Measurements from ENCODE around the gene NAXE.

Gene NAXE

DNA sequence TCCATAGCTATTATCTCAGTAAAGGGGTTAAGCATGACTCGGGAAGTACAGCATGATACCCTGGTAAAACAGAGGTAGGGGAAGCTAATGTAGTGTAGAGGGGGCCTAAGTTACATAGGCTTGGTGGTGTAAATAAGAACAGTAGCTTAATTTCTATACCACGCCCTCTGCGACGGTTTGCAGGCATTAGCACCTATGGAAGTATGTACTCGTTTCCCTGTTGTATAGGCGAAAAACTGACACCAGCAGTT is 470 bp upstream of the NAXE start:
- H3K4me3 ChIP-seq (ENCODE audit: control insufficient read depth, low read depth, low read length): peak overlapping the region; percentile 76
- DNase-seq (ENCODE audit: low read depth): no peak
- TF ChIP-seq, protein P1, sequence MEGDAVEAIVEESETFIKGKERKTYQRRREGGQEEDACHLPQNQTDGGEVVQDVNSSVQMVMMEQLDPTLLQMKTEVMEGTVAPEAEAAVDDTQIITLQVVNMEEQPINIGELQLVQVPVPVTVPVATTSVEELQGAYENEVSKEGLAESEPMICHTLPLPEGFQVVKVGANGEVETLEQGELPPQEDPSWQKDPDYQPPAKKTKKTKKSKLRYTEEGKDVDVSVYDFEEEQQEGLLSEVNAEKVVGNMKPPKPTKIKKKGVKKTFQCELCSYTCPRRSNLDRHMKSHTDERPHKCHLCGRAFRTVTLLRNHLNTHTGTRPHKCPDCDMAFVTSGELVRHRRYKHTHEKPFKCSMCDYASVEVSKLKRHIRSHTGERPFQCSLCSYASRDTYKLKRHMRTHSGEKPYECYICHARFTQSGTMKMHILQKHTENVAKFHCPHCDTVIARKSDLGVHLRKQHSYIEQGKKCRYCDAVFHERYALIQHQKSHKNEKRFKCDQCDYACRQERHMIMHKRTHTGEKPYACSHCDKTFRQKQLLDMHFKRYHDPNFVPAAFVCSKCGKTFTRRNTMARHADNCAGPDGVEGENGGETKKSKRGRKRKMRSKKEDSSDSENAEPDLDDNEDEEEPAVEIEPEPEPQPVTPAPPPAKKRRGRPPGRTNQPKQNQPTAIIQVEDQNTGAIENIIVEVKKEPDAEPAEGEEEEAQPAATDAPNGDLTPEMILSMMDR (conservative IDR thresholded peaks at IDR 0.05; ENCODE audit: control insufficient read depth, insufficient read depth, low read depth, low read length): no peak

DNA sequence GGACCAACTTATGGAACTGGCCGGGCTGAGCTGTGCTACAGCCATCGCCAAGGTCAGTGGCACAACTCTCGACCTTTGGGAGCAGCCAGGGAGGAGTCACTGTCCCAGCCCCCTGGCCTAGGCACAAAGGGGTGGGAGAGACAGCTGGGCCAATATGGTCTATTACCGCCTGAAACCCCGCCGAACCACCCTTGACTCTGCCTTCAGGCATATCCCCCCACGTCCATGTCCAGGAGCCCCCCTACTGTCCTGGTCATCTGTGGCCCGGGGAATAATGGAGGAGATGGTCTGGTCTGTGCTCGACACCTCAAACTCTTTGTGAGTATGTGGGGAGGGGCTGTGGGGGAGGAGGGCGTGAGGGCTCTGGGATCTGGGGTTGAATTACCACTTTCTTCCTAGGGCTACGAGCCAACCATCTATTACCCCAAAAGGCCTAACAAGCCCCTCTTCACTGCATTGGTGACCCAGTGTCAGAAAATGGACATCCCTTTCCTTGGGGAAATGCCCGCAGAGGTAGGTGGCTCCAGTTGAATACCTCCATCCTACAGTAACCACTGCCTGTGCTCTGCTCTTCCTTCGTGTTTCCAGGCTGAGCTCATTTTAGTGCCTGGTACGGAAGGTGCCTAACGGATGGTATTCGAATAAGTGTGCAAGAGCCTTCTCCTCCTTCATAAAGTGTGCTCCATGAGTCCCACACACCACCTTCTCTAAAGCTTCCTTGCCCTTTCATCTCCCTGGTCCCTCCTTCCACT is 758 bp downstream of the NAXE start:
- no peak for DNase-seq (ENCODE audit: low read depth)
- TF ChIP-seq, protein P1 (conservative IDR thresholded peaks at IDR 0.05; ENCODE audit: control insufficient read depth, insufficient read depth, low read depth, low read length): no peak
- peak overlapping the region; percentile 76 for H3K4me3 ChIP-seq (ENCODE audit: control insufficient read depth, low read depth, low read length)

DNA sequence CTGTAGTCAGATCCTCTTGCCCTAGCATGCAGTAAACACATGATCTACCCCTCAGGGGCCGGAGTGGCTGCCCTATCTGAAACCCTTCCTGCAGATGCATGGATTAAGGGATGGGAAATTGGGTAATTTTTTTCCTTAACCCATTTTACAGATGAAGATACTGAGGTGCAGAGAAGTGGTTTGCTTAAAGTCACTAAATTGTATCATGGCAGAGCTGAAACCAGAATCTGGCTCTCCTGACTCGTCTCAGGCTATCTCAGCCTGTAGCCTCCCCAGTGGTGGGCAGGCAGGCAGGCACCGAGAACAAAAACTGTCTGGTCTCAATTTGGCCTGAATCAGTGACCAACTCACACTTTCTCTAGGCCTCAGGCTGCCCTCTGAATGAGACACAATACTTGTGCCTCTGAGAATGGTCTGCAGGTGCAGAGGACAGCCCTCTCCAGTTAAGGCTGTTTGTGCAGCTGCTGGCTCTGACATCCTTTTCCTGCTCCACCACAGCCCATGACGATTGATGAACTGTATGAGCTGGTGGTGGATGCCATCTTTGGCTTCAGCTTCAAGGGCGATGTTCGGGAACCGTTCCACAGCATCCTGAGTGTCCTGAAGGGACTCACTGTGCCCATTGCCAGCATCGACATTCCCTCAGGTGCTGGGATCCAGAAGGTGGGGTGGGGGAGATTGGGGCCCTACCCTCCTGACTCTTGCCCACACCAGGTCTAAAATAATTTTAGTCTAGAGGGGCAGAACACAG is 1.5 kb downstream of the NAXE start:
- TF ChIP-seq, protein P1 (conservative IDR thresholded peaks at IDR 0.05; ENCODE audit: control insufficient read depth, insufficient read depth, low read depth, low read length): no peak
- H3K4me3 ChIP-seq (ENCODE audit: control insufficient read depth, low read depth, low read length): no peak overlapping the region
- DNase-seq (ENCODE audit: low read depth): no peak

DNA sequence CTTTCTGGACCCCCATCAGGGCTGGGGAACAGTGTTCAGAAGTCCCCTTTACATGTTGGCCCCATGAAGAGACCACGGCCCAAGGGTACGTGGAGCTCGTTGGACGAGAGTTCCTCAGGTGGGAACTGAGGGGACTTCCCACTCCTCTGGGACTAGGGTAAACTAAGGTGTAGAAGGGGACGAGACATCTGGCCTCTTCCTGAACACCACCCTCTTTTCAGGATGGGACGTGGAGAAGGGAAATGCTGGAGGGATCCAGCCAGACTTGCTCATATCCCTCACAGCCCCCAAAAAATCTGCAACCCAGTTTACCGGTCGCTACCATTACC is 2.0 kb downstream of the NAXE start:
- TF ChIP-seq, protein P1 (conservative IDR thresholded peaks at IDR 0.05; ENCODE audit: control insufficient read depth, insufficient read depth, low read depth, low read length): no peak
- DNase-seq (ENCODE audit: low read depth): no peak
- H3K4me3 ChIP-seq (ENCODE audit: control insufficient read depth, low read depth, low read length): no peak overlapping the region

DNA sequence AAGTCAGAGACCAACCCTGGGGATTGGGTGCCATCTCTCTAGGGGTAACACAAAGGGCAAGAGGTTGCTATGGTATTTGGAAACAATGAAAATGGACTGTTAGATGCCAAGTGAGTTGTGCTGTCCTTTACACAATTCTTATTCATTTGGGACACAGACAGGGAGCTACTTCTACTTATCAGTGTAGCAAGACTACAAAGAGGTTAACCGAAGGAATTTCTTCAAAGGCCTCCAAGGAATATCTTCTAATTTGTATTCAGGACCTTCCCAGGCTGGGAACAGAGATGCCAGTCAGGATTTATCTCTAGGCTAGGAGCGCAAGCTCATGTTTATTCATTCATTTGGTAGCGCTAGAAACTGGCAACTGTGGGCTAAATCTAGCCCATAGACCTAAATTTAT is 2.6 kb downstream of the NAXE start:
- no peak for DNase-seq (ENCODE audit: low read depth)
- H3K4me3 ChIP-seq (ENCODE audit: control insufficient read depth, low read depth, low read length): no peak overlapping the region
- TF ChIP-seq, protein P1 (conservative IDR thresholded peaks at IDR 0.05; ENCODE audit: control insufficient read depth, insufficient read depth, low read depth, low read length): no peak

DNA sequence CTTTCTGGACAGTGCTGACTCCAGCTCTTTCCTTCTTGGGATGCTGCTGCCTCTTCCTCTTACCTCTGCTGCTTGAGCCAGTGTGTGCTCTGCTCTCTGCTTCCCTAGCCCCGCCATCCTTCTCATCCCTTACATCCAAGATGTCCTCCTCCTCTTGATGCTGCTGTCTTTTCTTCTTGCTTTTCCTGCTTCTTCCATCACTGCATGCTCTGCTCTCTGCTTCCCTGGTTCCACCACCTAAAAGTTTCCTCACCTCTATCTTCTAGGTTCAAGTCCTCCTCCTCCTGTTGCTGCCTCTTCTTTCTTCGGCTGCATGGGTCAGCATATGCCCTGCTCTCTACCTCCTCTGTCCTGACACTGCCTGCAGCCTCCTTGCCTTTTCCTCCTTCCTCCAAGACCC is 3.4 kb downstream of the NAXE start:
- no peak for DNase-seq (ENCODE audit: low read depth)
- TF ChIP-seq, protein P1 (conservative IDR thresholded peaks at IDR 0.05; ENCODE audit: control insufficient read depth, insufficient read depth, low read depth, low read length): no peak
- H3K4me3 ChIP-seq (ENCODE audit: control insufficient read depth, low read depth, low read length): no peak overlapping the region

Measured in fibroblast of mammary gland (primary cell).